Choroid plexus epithelial cell (primary cell): ENCODE measurements around the gene TXNIP.

Source experiments
- DNase-seq: peaks from one replicate; pipeline ENCODE4 v3.0.0-alpha.2; 2010; ENCODE audit warnings: low read depth
- H3K4me3 ChIP-seq: 2 replicates; pipeline ENCODE4 v1.5.1; 2011; ENCODE audit warnings: low read depth, mild to moderate bottlenecking, control low read depth, low read length, moderate library complexity
- TF ChIP-seq, protein P1 (sequence below): conservative IDR thresholded peaks from 2 replicates; pipeline ENCODE4 v1.5.1; 2011; ENCODE audit warnings: low read depth, mild to moderate bottlenecking, control low read depth, inconsistent platforms, low read length, moderate library complexity

Gene TXNIP

DNA sequence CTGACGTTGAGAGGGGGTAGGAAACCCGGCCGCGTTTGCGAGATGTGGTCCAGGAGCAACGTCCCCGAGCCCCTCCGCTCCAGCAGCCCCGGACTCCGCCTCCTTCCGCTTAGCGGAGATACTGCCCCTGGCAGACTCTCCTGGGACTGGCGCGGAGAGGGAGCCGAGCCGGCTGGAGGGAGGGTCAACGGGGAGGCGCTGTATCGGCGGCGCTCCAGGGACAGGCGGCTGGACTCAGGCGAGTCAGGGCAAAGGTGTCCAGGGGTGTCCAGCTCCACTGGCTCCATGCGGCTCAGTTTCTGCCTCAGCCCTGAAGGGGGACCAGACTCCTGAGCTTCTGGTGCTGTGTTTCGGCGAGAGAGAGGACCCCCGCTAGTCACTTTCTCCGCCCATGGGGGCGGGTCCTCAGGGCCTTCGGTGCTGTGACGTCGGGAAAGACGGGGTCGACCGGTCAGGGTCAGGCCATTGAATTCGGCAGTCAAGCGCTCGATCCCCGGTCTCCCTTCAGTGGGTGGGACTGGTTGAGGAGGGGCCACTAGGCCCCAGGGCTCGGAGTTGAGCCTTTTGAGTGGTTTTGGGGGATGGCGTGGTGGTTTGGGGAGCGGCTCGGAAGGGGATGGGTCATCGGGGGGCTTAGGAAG lies 35.8 kb downstream of the TXNIP start:
- H3K4me3 ChIP-seq, result peak overlapping the region; percentile 74
- TF ChIP-seq, protein P1, sequence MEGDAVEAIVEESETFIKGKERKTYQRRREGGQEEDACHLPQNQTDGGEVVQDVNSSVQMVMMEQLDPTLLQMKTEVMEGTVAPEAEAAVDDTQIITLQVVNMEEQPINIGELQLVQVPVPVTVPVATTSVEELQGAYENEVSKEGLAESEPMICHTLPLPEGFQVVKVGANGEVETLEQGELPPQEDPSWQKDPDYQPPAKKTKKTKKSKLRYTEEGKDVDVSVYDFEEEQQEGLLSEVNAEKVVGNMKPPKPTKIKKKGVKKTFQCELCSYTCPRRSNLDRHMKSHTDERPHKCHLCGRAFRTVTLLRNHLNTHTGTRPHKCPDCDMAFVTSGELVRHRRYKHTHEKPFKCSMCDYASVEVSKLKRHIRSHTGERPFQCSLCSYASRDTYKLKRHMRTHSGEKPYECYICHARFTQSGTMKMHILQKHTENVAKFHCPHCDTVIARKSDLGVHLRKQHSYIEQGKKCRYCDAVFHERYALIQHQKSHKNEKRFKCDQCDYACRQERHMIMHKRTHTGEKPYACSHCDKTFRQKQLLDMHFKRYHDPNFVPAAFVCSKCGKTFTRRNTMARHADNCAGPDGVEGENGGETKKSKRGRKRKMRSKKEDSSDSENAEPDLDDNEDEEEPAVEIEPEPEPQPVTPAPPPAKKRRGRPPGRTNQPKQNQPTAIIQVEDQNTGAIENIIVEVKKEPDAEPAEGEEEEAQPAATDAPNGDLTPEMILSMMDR, result peak; percentile 23
- peak; percentile 63 for DNase-seq

DNA sequence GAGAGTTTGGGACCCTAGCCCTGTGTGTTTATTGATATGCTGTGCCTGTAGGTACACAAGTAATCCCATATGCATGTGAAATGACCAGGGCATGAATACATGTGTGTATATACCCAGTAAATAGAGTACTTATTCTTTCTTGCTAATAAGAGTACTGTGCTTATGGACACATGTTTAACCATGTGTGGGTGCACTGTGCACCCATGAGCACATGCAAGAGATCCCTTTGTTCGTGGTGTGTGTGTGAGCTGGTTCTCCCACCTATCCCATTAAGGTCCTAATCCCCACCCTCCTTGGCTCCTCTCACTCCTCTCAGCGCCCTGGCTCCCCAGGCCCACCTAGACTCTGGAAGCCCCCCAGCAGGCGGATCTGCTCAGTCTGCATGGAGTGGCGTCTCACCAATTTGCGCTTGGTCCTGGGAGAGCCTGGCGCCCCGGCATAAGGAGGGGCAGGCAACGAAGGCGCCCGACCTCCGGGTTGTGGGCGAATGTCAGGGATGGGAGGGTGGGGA lies 36.4 kb downstream of the TXNIP start:
- no peak for DNase-seq
- TF ChIP-seq, protein P1, result no peak
- peak overlapping the region; percentile 74 for H3K4me3 ChIP-seq

DNA sequence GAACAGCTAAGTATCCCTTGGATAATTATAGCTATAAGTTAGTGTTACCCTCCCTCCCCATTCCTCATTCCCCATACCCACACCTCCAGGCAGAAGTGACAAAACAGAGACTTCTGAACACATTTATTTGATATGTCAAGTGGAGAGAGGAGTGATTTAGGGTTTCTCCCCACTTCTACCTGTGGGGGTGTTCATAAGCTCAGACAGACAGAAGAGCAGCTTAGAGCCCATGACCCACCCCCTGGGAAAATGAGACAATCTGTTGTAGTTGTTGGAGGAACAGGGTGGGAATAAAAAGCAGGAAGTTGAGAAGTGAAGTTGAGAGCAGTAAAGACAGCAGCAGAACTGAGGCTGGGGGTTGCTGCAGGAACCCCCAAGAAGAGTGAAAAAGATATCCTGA lies 37.0 kb downstream of the TXNIP start:
- no peak for DNase-seq
- TF ChIP-seq, protein P1, result no peak
- no peak overlapping the region for H3K4me3 ChIP-seq

DNA sequence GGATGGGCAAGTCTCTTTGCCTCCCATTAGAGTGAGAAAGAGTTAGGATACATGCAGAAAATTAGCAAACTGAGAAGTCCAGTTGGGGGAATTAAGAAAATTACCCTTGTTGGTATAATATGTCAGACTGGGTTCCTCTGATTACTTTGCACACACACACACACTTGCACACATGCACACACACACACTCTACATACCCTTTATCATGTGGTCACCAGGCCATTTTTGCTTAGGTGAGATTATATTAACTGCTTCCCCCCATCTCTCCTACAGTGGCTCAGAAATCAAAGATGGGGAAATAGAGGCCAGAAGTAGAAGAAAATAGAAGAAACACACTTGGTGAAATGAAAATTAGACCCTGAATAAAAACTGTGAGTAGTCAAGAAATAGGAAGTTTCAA lies 37.6 kb downstream of the TXNIP start:
- TF ChIP-seq, protein P1, result no peak
- DNase-seq, result no peak
- H3K4me3 ChIP-seq, result no peak overlapping the region

DNA sequence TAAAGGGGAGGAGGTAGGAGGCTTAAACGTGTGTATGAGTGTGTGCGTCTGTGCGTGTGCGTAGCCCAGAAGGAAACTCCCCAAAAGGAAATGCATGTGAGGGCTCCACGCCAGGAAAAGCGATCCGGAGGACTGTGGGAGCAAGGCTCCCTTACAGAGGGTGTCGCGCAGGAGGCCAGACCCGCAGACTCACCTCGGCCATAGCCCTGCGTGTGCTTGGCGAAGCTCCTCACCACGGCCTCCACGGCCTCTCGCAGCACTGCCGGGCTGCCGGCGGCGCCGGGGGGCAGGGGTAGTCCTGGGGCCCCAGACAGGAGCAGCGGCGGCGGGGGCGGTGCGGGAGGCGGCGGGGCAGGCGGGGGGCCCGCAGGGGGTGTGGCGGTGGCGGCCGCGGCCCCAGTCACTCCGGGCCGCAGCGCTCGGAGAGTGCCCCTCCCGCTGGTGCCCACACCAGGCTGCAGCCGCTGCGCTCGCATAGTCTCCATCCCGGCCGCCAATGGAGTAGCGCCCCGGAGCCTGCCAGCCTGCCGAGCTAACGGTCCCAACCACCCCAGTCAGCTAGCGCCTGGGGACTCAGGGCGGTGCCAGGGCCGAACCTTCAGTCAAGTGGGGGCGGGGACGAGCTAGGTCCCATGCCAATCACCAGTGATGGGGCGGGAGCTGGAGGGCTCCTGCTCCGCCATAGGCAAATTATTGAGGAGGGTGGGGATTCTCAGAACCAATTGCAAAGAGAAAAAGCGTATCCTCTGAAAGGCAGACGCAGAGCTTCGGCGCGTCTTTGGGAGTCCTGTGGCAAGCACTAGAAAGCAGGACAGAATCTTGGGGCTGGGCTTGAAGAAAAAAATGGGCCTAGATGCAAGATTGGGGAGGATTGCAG lies 38.7 kb downstream of the TXNIP start, which contains the start of gene LIX1L:
Gene LIX1L (minus strand): TSS at position 575 of the 877 bp plus-strand sequence. CDS start 90 bp downstream, at position 485.
- TF ChIP-seq, protein P1, result no peak
- H3K4me3 ChIP-seq, result peak within 1 kb of the TSS; percentile 84
- peak; percentile 98 for DNase-seq

DNA sequence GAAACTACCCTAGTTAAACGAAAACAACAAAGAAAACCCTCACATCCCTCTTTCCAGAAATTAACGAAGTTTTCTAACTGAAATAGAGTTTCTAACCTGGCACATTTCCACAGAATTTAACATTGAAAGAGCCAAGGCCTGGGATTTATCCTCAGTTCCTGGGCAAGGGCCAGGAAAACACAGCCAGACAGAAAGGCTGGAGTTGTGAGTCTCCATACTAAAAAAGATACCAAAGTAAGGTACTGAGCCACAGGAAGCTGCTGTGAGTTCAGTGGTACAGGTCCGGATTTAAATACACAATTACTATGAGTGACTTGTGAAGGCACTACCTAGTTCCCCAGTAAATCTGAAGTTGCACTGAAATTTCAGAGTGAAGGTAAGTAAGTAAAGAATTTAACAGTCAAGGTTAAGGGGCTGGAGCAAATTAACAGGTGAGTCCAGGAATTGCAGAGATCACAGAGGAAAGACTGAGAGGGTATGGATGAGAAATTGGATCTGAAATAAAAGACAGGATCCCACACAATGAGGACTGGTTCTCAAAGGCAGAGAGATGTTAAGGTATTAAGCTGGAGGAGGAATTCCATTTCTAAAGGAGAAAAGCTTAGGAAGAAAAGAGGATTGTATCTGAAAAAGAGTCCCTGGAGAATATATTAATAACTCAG lies 39.5 kb downstream of the TXNIP start:
- TF ChIP-seq, protein P1, result no peak
- DNase-seq, result peak; percentile 33
- peak overlapping the region; percentile 84 for H3K4me3 ChIP-seq
